Prostate gland (tissue), 2 donors: Measurements from ENCODE around the gene EAF2. TPM values are rescaled to one million over a fixed set of nuclear protein-coding genes. Genes with fewer than 3 reads are reported as not detected.
A peak's percentile ranks its signal among the peaks of the same experiment; 100 is the strongest.

Source experiments
- DNase-seq: peaks from one replicate; pipeline ENCODE4 v3.0.0-alpha.2; 2019; ENCODE audit warnings: low spot score
- H3K27ac ChIP-seq, 2 donors: fragments of 200-600 bp; sonication (generic); 2 replicates each; pipeline ENCODE4 v1.5.1; 2017 to 2019
- H3K27me3 ChIP-seq: fragments of 200-600 bp; sonication (generic); replicated peaks from 2 replicates; pipeline ENCODE4 v1.5.1; 2019; ENCODE audit not compliant: insufficient read depth
- H3K36me3 ChIP-seq, 2 donors: fragments of 200-600 bp; sonication (generic); 1 replicate in 1 of 2; 2 replicates in 1 of 2; pipeline versions ENCODE4 v1.5.1 to v1.8.1; 2017 to 2019
- H3K4me1 ChIP-seq: fragments of 200-600 bp; sonication (generic); replicated peaks from 2 replicates; pipeline ENCODE4 v1.5.1; 2019
- H3K4me3 ChIP-seq, 2 donors: fragments of 200-600 bp; sonication (generic); 2 replicates each; pipeline ENCODE4 v1.5.1; 2017 to 2019
- H3K9me3 ChIP-seq: fragments of 200-600 bp; sonication (generic); 2 replicates; pipeline ENCODE4 v1.5.1; 2017
- POLR2A ChIP-seq: fragments of 450-650 bp; IDR thresholded peaks from one replicate; pipeline ENCODE4 v1.6.1; 2016; ENCODE audit warnings: antibody characterized with exemption, mild to moderate bottlenecking
- POLR2AphosphoS5 ChIP-seq: sonication (generic); formaldehyde crosslinking; IDR thresholded peaks from one replicate; pipeline ENCODE4 v1.6.1; 2017; ENCODE audit warnings: antibody characterized with exemption
- WGBS: methylation state at CpG from one replicate; pipeline ENCODE4 v1.1.5; 2018; 5-methylcytosine and 5-hydroxymethylcytosine counted together
- intact Hi-C: fragments of 100-400 bp; cut with DNase I; formaldehyde crosslinking; loops from one replicate; pipeline ENCODE4 v1.14.2; 2022
- total RNA-seq, 2 donors: library from RNA; depleted of rRNA; stranded (reverse); fragments of >200 nt; gene quantifications; one replicate each; pipeline ENCODE4 v1.1.0, GENCODE V29; 2016
- TF ChIP-seq, protein P1 (sequence below), 4 experiments: fragments of 200-600 bp in 2 of 4; fragments of 450-650 bp in 2 of 4; sonication (generic) in 2 of 4; IDR thresholded peaks; 1 replicate in 3 of 4; 2 replicates in 1 of 4; pipeline ENCODE4 v1.5.1; 2016 to 2019; ENCODE audit warnings: antibody characterized with exemption in 4 of 4, mild to moderate bottlenecking in 2 of 4, moderate library complexity in 2 of 4

The EAF2 gene
- total RNA-seq, 2 donors from 2014 or later: 35.6 to 37.8 TPM

DNA sequence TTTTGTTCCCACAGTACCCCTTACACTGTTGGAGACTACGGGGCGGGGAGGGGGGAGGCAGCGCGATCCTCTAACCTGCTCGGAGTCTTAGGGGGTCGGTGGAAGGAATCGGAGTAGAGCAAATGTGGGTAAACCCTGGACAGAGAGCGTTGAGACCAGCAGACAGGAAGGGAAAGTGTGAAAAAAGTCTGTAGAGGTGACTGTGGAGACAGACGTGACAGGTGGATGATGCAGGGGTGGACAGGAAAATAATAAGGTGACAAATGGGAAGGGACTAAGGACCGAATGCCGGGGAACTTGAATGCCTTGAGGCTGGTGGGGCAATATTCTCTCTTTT lies 424 bp downstream of the EAF2 start:
- TF ChIP-seq, protein P1, sequence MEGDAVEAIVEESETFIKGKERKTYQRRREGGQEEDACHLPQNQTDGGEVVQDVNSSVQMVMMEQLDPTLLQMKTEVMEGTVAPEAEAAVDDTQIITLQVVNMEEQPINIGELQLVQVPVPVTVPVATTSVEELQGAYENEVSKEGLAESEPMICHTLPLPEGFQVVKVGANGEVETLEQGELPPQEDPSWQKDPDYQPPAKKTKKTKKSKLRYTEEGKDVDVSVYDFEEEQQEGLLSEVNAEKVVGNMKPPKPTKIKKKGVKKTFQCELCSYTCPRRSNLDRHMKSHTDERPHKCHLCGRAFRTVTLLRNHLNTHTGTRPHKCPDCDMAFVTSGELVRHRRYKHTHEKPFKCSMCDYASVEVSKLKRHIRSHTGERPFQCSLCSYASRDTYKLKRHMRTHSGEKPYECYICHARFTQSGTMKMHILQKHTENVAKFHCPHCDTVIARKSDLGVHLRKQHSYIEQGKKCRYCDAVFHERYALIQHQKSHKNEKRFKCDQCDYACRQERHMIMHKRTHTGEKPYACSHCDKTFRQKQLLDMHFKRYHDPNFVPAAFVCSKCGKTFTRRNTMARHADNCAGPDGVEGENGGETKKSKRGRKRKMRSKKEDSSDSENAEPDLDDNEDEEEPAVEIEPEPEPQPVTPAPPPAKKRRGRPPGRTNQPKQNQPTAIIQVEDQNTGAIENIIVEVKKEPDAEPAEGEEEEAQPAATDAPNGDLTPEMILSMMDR (IDR thresholded peaks at IDR 0.05): no peak
- intact Hi-C loops: no loop called here

DNA sequence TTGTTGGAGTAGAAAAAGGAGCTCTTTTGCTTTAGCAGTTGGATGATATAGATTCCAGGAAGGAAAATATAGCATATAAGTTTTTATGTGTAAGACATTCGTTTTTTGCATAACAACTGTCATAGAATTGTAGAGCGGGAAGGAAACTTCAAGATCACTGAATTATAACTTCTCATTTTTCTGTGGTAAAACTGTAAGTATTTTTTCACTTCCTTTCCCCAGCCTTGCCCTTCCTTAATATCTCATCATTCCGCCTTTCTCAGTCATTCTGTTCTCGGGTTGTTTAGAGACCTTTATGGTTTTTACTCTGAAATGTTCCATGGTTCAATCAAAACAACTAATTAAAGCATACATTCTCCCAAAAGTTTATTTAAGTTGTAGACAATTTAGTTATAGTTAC lies 1.1 kb downstream of the EAF2 start:
- peak overlapping the region; percentile 75 to 77 for H3K4me3 ChIP-seq
- intact Hi-C loops: no loop called here

More for the DNA sequence above, 424 bp downstream of the EAF2 start:
- peak overlapping the region; percentile 75 to 77 for H3K4me3 ChIP-seq
- 0% methylated on average over 11 of the region's 11 CpGs for WGBS
- no peaks in the 10 kb centered on the region for H3K27me3 ChIP-seq
- no peak for DNase-seq
- no peaks in the 10 kb centered on the region for H3K36me3 ChIP-seq
- no peaks in the 10 kb centered on the region for H3K4me1 ChIP-seq
- no peaks in the 10 kb centered on the region for H3K9me3 ChIP-seq
- H3K27ac ChIP-seq: peak overlapping the region; percentile 78 to 79

DNA sequence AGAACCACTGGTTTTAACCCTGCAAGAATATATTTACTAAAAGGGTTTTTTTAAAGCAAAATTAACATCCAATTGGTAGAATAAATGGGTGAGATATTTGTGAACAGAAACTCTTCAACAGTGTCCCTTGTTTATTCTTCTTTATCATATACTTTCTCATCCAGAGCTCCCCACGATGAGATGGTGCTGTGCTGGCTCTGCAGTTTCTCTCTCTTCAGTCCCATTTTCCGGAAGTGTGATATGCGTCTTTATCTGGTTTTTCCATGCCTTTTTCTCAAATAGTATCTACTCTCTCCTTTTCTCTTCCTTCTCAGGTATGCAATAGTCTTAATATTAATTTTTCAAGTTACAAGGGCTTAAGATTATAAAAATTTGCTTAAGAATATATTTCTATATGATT lies 1.5 kb downstream of the EAF2 start:
- peak overlapping the region; percentile 75 to 77 for H3K4me3 ChIP-seq
- peak overlapping the region in 1 of 2 donors; percentile 38 for H3K27ac ChIP-seq
- H3K36me3 ChIP-seq: no peaks in the 10 kb centered on the region
- H3K9me3 ChIP-seq: no peaks in the 10 kb centered on the region
- intact Hi-C loops: no loop called here
- DNase-seq: no peak
- H3K4me1 ChIP-seq: no peaks in the 10 kb centered on the region
- WGBS: 80% methylated on average over 3 of the region's 3 CpGs
- H3K27me3 ChIP-seq: no peaks in the 10 kb centered on the region
- TF ChIP-seq POLR2A (no peak), POLR2AphosphoS5 (no peak)
- TF ChIP-seq, protein P1 (IDR thresholded peaks at IDR 0.05): no peak

More for the DNA sequence above, 1.1 kb downstream of the EAF2 start:
- H3K27ac ChIP-seq: peak overlapping the region in 1 of 2 donors; percentile 38
- no peak for DNase-seq
- H3K27me3 ChIP-seq: no peaks in the 10 kb centered on the region
- H3K36me3 ChIP-seq: no peaks in the 10 kb centered on the region
- H3K9me3 ChIP-seq: no peaks in the 10 kb centered on the region
- 68% methylated on average over 4 of the region's 4 CpGs for WGBS
- TF ChIP-seq, protein P1 (IDR thresholded peaks at IDR 0.05): no peak
- no peak for TF ChIP-seq POLR2A
- TF ChIP-seq POLR2AphosphoS5: no peak
- H3K4me1 ChIP-seq: no peaks in the 10 kb centered on the region

- intact Hi-C loops: no loop called here
- DNase-seq: no peak
Measured at GRCh38 chr3:121839962-121840361, 5.0 kb downstream of the EAF2 start.

DNA sequence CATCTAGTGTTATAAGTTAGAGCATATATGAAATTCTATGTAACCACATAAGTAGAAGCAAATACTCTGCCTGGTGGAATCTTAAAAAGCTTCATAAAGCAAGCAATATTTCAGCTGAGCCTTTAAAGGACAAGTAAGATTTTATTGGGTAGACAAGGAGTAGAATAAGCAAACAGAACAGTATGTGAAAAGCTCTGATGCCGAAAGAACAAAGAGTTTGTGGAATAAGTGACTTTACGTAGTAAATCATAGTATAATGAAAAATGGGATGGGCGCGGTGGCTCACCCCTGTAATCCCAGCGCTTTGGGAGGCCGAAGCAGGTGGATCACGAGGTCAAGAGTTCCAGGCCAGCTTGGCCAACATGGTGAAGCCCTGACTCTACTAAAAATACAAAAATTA lies 9.9 kb downstream of the EAF2 start:
- no peak overlapping the region for H3K4me3 ChIP-seq
- H3K9me3 ChIP-seq: no peaks in the 10 kb centered on the region
- H3K4me1 ChIP-seq: no peaks in the 10 kb centered on the region
- TF ChIP-seq, protein P1 (IDR thresholded peaks at IDR 0.05): no peak
- TF ChIP-seq POLR2AphosphoS5: peak; percentile 71
- H3K27ac ChIP-seq: peak overlapping the region; percentile 70 to 73
- intact Hi-C loops: no loop called here
- H3K36me3 ChIP-seq: no peaks in the 10 kb centered on the region
- peak; percentile 16 for DNase-seq
- WGBS: 49% methylated on average over 7 of the region's 7 CpGs
- H3K27me3 ChIP-seq: no peaks in the 10 kb centered on the region

More at GRCh38 chr3:121839962-121840361, 5.0 kb downstream of the EAF2 start:
- Histone ChIP-seq H3K9me3 (no peaks in the 10 kb centered on the region), H3K4me1 (no peaks in the 10 kb centered on the region), H3K27ac (no peak overlapping the region), H3K36me3 (no peaks in the 10 kb centered on the region), H3K4me3 (no peak overlapping the region), H3K27me3 (no peaks in the 10 kb centered on the region)
- TF ChIP-seq POLR2A: no peak
- no peak for TF ChIP-seq POLR2AphosphoS5
- TF ChIP-seq, protein P1 (IDR thresholded peaks at IDR 0.05): no peak
- 98% methylated on average over 23 of the region's 23 CpGs for WGBS
